ENCODE results near the gene C11orf68. TPM values are rescaled to one million over a fixed set of nuclear protein-coding genes. Genes with fewer than 3 reads are reported as not detected.

C11orf68 gene
- total and polyA plus RNA-seq, 2 of the 8 experiments (the other 6 are each of a cell fraction or from before 2014, with no cell fraction given), result 24.0 to 51.2 TPM

DNA sequence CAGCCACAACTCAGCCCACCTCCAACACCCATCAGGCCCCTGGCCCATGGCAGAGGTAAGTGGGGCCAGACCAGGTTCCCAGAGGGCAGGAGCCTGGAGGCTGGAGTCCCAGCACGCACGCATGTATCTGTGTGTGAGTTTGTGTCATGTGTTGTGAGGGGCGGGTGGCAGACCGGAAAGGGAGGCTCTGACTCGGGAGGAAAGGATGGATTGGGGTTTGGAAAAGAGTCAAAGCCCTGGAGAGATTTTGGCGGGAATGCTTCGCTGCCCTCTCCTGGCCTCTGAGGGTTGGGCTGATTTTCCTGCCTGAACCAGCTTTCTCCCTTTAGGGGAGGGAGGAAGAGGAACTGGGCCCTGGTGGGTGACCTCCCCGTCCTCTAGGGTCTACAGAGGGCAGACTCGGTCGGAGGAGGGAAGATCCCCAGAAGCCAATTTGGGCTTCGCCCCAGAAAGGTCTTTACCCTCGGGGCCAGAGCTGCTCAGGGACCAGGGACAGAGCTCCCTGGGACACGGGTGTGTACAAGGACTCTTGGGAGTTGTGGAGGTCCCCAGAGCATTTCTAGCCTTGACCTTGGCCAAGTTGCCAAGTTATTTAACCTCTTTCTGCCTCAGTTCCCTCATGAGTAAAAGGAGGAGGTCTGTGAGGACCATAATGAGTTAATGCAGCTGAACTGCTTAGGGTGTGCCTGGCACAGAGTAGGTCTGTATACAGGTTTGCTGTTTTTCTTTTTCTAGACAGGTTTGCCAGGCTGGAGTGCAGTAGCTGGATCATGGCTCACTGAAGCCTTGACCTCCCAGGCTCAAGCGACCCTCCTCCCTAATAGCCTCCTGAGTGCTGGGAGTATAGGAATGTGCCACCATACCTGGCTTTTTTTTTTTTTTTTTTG lies 6.9 kb downstream of the C11orf68 start (continued):
- TF ChIP-seq ZNF274 (IDR thresholded peaks at IDR 0.05; ENCODE audit: borderline replicate concordance, extremely low read depth, low read length) (no peak), HDAC6 (IDR thresholded peaks at IDR 0.05; ENCODE audit: low read depth, low read length) (no peak), SAP30 (IDR thresholded peaks at IDR 0.05; ENCODE audit: insufficient read depth, insufficient replicate concordance, low read length) (no peak), ASH2L (IDR thresholded peaks at IDR 0.05; ENCODE audit: low read length) (no peak), CBX8 (IDR thresholded peaks at IDR 0.05; ENCODE audit: borderline replicate concordance, low read depth, low read length) (no peak), RBBP5 (IDR thresholded peaks at IDR 0.05; ENCODE audit: borderline replicate concordance, low read depth, low read length) (no peak)
- TF ChIP-seq, protein P1, sequence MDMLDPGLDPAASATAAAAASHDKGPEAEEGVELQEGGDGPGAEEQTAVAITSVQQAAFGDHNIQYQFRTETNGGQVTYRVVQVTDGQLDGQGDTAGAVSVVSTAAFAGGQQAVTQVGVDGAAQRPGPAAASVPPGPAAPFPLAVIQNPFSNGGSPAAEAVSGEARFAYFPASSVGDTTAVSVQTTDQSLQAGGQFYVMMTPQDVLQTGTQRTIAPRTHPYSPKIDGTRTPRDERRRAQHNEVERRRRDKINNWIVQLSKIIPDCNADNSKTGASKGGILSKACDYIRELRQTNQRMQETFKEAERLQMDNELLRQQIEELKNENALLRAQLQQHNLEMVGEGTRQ (IDR thresholded peaks at IDR 0.05; ENCODE audit: low read length), result no peak
- TF ChIP-seq, protein P2, sequence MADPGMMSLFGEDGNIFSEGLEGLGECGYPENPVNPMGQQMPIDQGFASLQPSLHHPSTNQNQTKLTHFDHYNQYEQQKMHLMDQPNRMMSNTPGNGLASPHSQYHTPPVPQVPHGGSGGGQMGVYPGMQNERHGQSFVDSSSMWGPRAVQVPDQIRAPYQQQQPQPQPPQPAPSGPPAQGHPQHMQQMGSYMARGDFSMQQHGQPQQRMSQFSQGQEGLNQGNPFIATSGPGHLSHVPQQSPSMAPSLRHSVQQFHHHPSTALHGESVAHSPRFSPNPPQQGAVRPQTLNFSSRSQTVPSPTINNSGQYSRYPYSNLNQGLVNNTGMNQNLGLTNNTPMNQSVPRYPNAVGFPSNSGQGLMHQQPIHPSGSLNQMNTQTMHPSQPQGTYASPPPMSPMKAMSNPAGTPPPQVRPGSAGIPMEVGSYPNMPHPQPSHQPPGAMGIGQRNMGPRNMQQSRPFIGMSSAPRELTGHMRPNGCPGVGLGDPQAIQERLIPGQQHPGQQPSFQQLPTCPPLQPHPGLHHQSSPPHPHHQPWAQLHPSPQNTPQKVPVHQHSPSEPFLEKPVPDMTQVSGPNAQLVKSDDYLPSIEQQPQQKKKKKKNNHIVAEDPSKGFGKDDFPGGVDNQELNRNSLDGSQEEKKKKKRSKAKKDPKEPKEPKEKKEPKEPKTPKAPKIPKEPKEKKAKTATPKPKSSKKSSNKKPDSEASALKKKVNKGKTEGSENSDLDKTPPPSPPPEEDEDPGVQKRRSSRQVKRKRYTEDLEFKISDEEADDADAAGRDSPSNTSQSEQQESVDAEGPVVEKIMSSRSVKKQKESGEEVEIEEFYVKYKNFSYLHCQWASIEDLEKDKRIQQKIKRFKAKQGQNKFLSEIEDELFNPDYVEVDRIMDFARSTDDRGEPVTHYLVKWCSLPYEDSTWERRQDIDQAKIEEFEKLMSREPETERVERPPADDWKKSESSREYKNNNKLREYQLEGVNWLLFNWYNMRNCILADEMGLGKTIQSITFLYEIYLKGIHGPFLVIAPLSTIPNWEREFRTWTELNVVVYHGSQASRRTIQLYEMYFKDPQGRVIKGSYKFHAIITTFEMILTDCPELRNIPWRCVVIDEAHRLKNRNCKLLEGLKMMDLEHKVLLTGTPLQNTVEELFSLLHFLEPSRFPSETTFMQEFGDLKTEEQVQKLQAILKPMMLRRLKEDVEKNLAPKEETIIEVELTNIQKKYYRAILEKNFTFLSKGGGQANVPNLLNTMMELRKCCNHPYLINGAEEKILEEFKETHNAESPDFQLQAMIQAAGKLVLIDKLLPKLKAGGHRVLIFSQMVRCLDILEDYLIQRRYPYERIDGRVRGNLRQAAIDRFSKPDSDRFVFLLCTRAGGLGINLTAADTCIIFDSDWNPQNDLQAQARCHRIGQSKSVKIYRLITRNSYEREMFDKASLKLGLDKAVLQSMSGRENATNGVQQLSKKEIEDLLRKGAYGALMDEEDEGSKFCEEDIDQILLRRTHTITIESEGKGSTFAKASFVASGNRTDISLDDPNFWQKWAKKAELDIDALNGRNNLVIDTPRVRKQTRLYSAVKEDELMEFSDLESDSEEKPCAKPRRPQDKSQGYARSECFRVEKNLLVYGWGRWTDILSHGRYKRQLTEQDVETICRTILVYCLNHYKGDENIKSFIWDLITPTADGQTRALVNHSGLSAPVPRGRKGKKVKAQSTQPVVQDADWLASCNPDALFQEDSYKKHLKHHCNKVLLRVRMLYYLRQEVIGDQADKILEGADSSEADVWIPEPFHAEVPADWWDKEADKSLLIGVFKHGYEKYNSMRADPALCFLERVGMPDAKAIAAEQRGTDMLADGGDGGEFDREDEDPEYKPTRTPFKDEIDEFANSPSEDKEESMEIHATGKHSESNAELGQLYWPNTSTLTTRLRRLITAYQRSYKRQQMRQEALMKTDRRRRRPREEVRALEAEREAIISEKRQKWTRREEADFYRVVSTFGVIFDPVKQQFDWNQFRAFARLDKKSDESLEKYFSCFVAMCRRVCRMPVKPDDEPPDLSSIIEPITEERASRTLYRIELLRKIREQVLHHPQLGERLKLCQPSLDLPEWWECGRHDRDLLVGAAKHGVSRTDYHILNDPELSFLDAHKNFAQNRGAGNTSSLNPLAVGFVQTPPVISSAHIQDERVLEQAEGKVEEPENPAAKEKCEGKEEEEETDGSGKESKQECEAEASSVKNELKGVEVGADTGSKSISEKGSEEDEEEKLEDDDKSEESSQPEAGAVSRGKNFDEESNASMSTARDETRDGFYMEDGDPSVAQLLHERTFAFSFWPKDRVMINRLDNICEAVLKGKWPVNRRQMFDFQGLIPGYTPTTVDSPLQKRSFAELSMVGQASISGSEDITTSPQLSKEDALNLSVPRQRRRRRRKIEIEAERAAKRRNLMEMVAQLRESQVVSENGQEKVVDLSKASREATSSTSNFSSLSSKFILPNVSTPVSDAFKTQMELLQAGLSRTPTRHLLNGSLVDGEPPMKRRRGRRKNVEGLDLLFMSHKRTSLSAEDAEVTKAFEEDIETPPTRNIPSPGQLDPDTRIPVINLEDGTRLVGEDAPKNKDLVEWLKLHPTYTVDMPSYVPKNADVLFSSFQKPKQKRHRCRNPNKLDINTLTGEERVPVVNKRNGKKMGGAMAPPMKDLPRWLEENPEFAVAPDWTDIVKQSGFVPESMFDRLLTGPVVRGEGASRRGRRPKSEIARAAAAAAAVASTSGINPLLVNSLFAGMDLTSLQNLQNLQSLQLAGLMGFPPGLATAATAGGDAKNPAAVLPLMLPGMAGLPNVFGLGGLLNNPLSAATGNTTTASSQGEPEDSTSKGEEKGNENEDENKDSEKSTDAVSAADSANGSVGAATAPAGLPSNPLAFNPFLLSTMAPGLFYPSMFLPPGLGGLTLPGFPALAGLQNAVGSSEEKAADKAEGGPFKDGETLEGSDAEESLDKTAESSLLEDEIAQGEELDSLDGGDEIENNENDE (IDR thresholded peaks at IDR 0.05; ENCODE audit: insufficient replicate concordance, low read length), result no peak
